GM12873 (cell line): ENCODE results near the gene LRRC28.

Experiments used
- CTCF ChIP-seq: IDR thresholded peaks from 2 replicates; pipeline ENCODE4 v1.5.1; 2012; ENCODE audit warnings: low read depth, mild to moderate bottlenecking, moderate library complexity, low read length, control low read depth; ENCODE audit not compliant: insufficient read depth; ENCODE audit errors: missing control alignments

The LRRC28 gene

GRCh38 chr15:99250857-99251841, at the start of gene LRRC28:
Gene LRRC28 (plus strand): TSS chr15:99251481. CDS start chr15:99255958, 4,477 bp downstream.
- TF ChIP-seq CTCF, result no peak

- no peak for TF ChIP-seq CTCF
Measured at GRCh38 chr15:99202176-99202552, 49.1 kb upstream of the LRRC28 start.

GRCh38 chr15:99207672-99208071, 43.6 kb upstream of the LRRC28 start:
- TF ChIP-seq CTCF, result no peak

GRCh38 chr15:99209326-99209725, 42.0 kb upstream of the LRRC28 start:
- TF ChIP-seq CTCF, result no peak

- no peak for TF ChIP-seq CTCF
Measured at GRCh38 chr15:99210334-99210733, 40.9 kb upstream of the LRRC28 start.

GRCh38 chr15:99211926-99212325, 39.4 kb upstream of the LRRC28 start:
- TF ChIP-seq CTCF, result no peak

- TF ChIP-seq CTCF, result no peak
Measured at GRCh38 chr15:99212406-99212805, 38.9 kb upstream of the LRRC28 start.
